GM23338 (cell line): ENCODE results near the gene SMARCA2.

Experiments used
- CREB1 ChIP-seq: fragments of 250-450 bp; sonication (Bioruptor Pico); IDR thresholded peaks from 2 replicates; pipeline ENCODE4 v1.5.0; 2020; ENCODE audit warnings: low read depth, mild to moderate bottlenecking, moderate library complexity
- ETS1 ChIP-seq: IDR thresholded peaks from 2 replicates; pipeline ENCODE4 v1.6.1; 2016; ENCODE audit warnings: antibody characterized with exemption
- EZH2 ChIP-seq: fragments of 200-600 bp; sonication (generic); IDR thresholded peaks from one replicate; pipeline ENCODE4 v1.8.0; 2017; ENCODE audit warnings: antibody characterized with exemption, mild to moderate bottlenecking, low read depth; ENCODE audit not compliant: unreplicated experiment
- EZH2phosphoT487 ChIP-seq: fragments of 200-600 bp; sonication (generic); IDR thresholded peaks from one replicate; pipeline ENCODE4 v1.8.1; 2018; ENCODE audit warnings: antibody characterized with exemption; ENCODE audit not compliant: unreplicated experiment
- JUNB ChIP-seq: IDR thresholded peaks from one replicate; pipeline ENCODE4 v1.6.1; 2016; ENCODE audit warnings: antibody characterized with exemption; ENCODE audit not compliant: unreplicated experiment
- POLR2AphosphoS5 ChIP-seq: IDR thresholded peaks from 2 replicates; pipeline ENCODE4 v1.6.1; 2016; ENCODE audit warnings: antibody characterized with exemption, low read depth
- TF ChIP-seq, protein P1 (sequence below), 2 experiments: fragments of 200-600 bp in 1 of 2; sonication (generic) in 1 of 2; conservative IDR thresholded peaks; 2 replicates each; pipeline versions ENCODE4 v1.5.1 to v1.6.1; 2016 to 2017; ENCODE audit warnings: antibody characterized with exemption in 2 of 2, low read depth in 2 of 2, mild to moderate bottlenecking in 2 of 2, moderate library complexity in 1 of 2
- TF ChIP-seq, protein P2 (sequence below): IDR thresholded peaks from one replicate; pipeline ENCODE4 v1.6.1; 2018; ENCODE audit warnings: antibody characterized with exemption; ENCODE audit not compliant: unreplicated experiment

- TF ChIP-seq EZH2 (no peak), EZH2phosphoT487 (no peak), JUNB (no peak), POLR2AphosphoS5 (no peak), CREB1 (no peak), ETS1 (no peak)
- TF ChIP-seq, protein P1, sequence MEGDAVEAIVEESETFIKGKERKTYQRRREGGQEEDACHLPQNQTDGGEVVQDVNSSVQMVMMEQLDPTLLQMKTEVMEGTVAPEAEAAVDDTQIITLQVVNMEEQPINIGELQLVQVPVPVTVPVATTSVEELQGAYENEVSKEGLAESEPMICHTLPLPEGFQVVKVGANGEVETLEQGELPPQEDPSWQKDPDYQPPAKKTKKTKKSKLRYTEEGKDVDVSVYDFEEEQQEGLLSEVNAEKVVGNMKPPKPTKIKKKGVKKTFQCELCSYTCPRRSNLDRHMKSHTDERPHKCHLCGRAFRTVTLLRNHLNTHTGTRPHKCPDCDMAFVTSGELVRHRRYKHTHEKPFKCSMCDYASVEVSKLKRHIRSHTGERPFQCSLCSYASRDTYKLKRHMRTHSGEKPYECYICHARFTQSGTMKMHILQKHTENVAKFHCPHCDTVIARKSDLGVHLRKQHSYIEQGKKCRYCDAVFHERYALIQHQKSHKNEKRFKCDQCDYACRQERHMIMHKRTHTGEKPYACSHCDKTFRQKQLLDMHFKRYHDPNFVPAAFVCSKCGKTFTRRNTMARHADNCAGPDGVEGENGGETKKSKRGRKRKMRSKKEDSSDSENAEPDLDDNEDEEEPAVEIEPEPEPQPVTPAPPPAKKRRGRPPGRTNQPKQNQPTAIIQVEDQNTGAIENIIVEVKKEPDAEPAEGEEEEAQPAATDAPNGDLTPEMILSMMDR (conservative IDR thresholded peaks at IDR 0.05; ENCODE audit: low read depth in 2 of 2) = no peak
- TF ChIP-seq, protein P2, sequence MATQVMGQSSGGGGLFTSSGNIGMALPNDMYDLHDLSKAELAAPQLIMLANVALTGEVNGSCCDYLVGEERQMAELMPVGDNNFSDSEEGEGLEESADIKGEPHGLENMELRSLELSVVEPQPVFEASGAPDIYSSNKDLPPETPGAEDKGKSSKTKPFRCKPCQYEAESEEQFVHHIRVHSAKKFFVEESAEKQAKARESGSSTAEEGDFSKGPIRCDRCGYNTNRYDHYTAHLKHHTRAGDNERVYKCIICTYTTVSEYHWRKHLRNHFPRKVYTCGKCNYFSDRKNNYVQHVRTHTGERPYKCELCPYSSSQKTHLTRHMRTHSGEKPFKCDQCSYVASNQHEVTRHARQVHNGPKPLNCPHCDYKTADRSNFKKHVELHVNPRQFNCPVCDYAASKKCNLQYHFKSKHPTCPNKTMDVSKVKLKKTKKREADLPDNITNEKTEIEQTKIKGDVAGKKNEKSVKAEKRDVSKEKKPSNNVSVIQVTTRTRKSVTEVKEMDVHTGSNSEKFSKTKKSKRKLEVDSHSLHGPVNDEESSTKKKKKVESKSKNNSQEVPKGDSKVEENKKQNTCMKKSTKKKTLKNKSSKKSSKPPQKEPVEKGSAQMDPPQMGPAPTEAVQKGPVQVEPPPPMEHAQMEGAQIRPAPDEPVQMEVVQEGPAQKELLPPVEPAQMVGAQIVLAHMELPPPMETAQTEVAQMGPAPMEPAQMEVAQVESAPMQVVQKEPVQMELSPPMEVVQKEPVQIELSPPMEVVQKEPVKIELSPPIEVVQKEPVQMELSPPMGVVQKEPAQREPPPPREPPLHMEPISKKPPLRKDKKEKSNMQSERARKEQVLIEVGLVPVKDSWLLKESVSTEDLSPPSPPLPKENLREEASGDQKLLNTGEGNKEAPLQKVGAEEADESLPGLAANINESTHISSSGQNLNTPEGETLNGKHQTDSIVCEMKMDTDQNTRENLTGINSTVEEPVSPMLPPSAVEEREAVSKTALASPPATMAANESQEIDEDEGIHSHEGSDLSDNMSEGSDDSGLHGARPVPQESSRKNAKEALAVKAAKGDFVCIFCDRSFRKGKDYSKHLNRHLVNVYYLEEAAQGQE = no peak
These were observed 13.7 kb downstream of the SMARCA2 start for GRCh38 chr9:2028888-2029287.
